GM12865 (cell line): ENCODE data around the gene C11orf21.

Experiments used
- DNase-seq: peaks from one replicate; pipeline ENCODE4 v3.0.0; 2010; ENCODE audit warnings: low read depth
- H3K4me3 ChIP-seq: 2 replicates; pipeline ENCODE4 v1.5.1; 2011; ENCODE audit warnings: mild to moderate bottlenecking, low read depth, low read length, control low read depth
- TF ChIP-seq, protein P1 (sequence below): IDR thresholded peaks from 2 replicates; pipeline ENCODE4 v1.5.1; 2011; ENCODE audit warnings: low read length, control low read depth, low read depth, inconsistent platforms; ENCODE audit not compliant: insufficient read depth; ENCODE audit errors: missing control alignments

C11orf21 gene

DNA sequence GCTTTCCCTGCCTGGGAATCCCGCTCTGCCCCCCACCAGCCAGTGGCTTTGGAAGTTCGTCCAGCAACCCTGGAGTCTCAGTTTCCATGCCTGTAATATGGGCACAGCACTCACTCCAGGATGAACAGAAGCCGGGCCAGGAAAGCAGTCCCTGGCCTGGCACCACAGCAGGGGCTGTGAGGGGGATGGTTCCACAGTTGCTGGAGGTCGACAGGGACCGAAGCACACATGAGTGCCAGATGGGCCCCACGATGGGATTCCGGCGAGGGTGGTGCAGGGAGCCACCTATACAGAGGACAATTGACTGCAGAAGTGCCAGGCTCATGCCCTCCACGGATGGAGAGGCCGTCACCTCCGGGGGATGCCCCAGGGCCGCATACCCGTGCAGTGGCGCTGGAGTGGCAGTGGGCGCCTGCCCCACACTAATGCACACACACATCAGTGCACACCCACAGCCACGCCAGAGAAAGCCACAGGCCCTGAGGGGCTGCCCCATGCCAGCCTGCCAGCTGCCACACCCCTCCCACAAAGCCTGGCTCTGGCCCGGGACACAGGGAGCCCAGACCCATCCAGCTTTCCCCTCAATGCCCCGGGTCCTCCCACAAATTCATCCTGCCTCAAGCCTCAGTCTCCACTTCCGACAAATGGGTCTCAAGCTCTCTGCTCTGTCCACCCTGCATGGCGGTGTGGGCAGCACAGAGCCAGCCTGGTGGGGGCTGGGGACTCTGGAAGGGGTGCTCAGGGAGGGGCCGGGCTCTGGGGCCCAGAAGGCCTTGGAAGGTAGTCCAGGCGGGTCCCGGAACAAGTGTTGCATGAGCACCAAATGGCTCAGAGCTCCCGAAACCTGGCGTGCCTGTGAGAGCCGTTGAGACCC lies 41.0 kb downstream of the C11orf21 start:
- DNase-seq, result no peak
- TF ChIP-seq, protein P1, sequence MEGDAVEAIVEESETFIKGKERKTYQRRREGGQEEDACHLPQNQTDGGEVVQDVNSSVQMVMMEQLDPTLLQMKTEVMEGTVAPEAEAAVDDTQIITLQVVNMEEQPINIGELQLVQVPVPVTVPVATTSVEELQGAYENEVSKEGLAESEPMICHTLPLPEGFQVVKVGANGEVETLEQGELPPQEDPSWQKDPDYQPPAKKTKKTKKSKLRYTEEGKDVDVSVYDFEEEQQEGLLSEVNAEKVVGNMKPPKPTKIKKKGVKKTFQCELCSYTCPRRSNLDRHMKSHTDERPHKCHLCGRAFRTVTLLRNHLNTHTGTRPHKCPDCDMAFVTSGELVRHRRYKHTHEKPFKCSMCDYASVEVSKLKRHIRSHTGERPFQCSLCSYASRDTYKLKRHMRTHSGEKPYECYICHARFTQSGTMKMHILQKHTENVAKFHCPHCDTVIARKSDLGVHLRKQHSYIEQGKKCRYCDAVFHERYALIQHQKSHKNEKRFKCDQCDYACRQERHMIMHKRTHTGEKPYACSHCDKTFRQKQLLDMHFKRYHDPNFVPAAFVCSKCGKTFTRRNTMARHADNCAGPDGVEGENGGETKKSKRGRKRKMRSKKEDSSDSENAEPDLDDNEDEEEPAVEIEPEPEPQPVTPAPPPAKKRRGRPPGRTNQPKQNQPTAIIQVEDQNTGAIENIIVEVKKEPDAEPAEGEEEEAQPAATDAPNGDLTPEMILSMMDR, result no peak
- no peak overlapping the region for H3K4me3 ChIP-seq

- DNase-seq, result no peak
- no peak overlapping the region for H3K4me3 ChIP-seq
- TF ChIP-seq, protein P1, result no peak
Measured at GRCh38 chr11:2259897-2260451, 41.7 kb downstream of the C11orf21 start.

GRCh38 chr11:2259466-2259830 lies 42.3 kb downstream of the C11orf21 start:
- TF ChIP-seq, protein P1, result no peak
- DNase-seq, result no peak
- no peak overlapping the region for H3K4me3 ChIP-seq

GRCh38 chr11:2258501-2259465 lies 42.9 kb downstream of the C11orf21 start:
- DNase-seq, result no peak
- no peak overlapping the region for H3K4me3 ChIP-seq
- TF ChIP-seq, protein P1, result no peak

- TF ChIP-seq, protein P1, result no peak
- H3K4me3 ChIP-seq, result no peak overlapping the region
- DNase-seq, result no peak
Measured at GRCh38 chr11:2256951-2257700, 44.6 kb downstream of the C11orf21 start.

DNA sequence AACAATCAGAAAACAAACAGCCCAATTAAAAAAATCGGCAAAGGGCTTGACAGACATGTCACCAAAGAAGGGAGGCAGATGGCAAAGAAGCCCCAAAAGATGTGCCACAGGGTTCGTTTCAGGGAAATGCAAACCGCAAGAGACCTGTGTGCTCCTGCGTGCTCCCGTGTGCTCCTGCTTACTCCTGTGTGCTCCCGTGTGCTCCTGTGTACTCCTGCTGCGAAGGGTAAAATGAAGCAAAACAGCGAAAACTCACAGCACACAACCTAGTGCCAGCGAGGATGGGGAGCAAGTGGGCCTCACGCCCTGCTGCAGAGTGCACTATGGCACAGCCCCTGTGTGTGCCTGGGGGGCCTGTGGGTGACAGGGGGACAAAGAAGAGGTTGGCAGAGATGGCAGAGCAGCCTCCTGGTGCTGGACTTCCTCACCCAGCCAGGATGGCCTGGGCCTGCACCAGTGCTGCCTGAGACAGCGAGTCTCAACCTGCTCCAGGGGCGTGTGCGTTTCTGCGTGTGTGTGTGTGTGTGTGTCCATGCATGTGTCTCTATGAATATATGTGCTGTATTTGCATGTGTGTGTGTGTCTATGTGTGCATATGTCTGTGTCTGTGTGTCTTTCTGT lies 45.3 kb downstream of the C11orf21 start:
- TF ChIP-seq, protein P1, result no peak

More for the DNA sequence above, 45.3 kb downstream of the C11orf21 start:
- H3K4me3 ChIP-seq, result no peak overlapping the region
- DNase-seq, result no peak
